DLD1 (cell line): ENCODE measurements around the gene EFTUD2.
"Not testable (repeated sequence)": the region's sequence is repeated elsewhere in the genome, so short reads cannot be mapped to it uniquely, and the experiment has no call there.

Source experiments
- in situ Hi-C: cut with HindIII; loops from 2 replicates; pipeline ENCODE4 v1.10.0; 2017; ENCODE audit warnings: low sequenced_read_pairs

EFTUD2 gene

DNA sequence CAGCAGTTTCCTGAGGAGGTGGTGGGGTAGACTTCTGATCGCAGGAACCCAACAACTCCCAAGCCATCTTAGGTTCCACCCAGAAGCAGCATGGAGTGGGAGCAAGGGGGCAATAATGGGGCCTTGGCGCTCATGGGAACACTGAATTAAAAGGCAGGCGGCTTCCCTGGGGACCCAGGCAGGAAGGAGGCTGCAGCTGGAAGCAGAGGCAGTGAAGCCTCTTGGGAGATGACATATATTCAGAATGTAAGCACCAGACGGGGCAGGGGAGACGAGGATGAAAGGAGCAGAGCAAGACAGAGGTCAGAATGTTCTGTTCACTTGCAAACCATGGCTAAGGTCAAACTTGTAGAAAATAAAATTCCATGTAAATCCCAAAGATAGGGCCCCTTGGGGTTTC is 48.6 kb downstream of the EFTUD2 start:
- in situ Hi-C loops = no loop called here

GRCh38 chr17:44850025-44850424 is 49.2 kb downstream of the EFTUD2 start:
- in situ Hi-C loops = no loop called here

GRCh38 chr17:44848961-44849489 is 50.2 kb downstream of the EFTUD2 start:
- in situ Hi-C loops = no loop called here

- in situ Hi-C loops = no loop called here
Observed at GRCh38 chr17:44848257-44848795, 50.9 kb downstream of the EFTUD2 start.

DNA sequence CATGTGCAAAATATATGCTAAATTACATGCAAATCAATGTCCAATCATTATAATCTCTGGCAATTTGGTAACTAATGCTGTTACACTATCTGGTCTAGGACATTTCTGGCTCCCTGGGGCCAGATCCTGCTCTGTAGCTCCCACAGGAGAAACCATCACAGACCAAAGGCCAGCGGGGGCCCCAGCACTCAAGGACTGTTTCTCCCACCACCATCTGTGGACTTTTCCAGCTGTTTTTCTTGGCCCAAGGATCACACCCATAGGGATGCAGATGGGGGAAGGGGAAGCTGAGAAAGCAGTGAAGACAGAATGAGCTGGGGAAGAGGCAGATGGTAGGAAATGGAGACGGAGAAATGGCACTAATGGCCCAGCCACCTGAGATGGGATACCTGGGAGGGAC is 51.7 kb downstream of the EFTUD2 start, which contains the start of gene HIGD1B:
Gene HIGD1B, plus strand, starts transcription at position 298 of the 400 bp plus-strand sequence. CDS start 270 bp downstream, outside the sequence.
- in situ Hi-C loops = no loop called here

- in situ Hi-C loops = no loop called here
Observed at GRCh38 chr17:44846206-44846605, 53.0 kb downstream of the EFTUD2 start.

- in situ Hi-C loops = no loop called here
Observed at GRCh38 chr17:44844390-44844830, 54.8 kb downstream of the EFTUD2 start.

DNA sequence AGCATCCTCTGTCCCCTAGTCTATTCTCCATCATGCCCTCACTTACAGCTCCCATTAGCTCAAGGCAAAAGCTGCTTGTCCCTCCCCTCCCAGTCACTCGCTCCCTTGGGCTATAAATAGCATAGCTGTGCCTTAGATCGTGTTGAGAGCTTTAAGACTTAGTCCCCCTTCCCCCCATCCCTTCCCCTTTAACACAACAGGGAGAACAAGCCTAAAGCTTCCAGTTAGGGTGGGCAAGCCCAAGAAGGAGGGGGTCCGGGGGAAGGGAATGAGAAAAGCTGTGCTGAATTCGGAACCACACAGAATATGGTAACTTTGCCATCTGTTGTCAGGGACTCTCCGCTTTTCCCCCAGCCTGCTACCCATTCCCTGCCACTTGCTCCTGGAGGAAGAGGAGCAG is 56.5 kb downstream of the EFTUD2 start:
- in situ Hi-C loops = no loop called here

DNA sequence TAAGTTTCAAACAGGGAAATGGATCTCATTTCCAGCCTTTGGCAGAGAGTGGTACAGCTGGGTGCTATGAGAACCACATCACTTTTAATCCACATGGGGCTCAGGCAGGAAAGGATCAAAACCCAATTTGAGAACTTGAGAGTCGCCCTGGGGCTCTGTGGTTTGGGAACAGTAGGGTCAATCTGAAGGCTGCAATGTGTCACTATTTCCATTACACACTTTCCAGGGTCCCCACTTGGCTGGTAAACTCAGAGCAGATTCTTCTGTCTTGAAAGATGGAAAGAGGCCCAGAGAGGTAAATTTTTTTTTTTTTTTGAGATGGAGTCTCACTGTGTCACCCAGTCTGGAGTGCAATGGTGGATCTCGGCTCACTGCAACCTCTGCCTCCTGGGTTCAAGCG is 58.3 kb downstream of the EFTUD2 start:
- in situ Hi-C loops = no loop called here

GRCh38 chr17:44840274-44840673 is 59.0 kb downstream of the EFTUD2 start:
- in situ Hi-C loops = no loop called here

DNA sequence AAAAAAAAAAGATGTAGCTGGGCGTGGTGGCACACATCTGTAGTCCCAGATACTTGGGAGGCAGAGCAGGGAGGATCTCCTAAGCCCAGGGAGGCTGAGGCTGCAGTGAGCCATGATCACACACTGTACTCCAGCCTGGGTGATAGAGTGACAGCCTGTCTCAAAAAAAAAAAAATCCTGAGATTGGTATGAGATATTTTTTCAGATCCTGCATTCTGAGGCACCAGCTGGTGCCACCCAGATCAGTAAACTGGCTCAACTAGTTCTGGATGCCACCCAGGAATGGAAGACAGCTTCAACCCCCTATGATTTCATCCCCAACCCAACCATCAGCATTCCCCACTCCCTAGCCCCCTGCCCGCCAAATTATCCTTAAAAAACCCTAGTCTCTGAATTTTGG is 62.0 kb downstream of the EFTUD2 start:
- in situ Hi-C loops = no loop called here

DNA sequence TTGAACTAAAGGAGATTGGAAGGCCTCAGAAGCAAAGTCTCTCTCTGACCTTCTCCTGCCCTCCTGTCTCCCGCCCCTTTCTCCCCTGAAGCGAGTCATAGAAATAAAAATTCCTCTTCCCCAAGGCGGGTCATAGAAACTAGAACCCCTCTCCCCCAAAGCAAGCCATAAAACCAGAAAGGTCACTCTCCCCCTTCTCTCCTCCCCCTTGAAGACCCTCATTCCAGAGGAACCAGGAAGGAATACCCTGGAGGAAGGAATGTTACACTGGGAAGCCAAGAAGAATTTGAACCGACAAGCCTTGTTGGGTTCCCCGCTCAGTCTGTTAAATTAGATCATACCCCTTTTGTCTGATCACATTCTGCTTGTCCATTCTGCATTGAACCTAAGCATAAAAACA is 66.4 kb downstream of the EFTUD2 start:
- in situ Hi-C loops = no loop called here

DNA sequence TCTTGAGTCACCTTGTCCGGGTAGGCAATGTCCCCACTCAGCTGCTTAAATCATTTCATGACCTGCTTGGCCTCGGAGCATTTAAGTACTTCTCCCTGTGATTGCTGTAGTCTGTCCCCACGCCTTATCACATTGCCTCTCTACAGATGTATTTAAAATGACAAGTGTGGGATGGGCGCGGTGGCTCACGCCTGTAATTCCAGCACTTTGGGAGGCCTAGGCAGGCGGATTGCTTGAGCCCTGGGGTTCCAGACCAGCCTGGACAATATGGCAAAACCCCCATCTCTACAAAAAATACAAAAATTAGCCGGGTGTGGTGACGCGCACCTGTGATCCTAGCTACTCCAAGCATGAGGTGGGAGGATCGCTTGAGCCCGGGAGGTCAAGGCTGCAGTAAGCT is 67.9 kb downstream of the EFTUD2 start:
- in situ Hi-C loops = no loop called here

- in situ Hi-C loops = no loop called here
Observed at GRCh38 chr17:44830359-44831288, 68.6 kb downstream of the EFTUD2 start.

- in situ Hi-C loops = no loop called here
Observed at GRCh38 chr17:44829523-44830358, 69.5 kb downstream of the EFTUD2 start, which contains the start of gene GJC1. GJC1 (minus strand) TSS chr17:44830287; CDS start chr17:44805817, 24,470 bp downstream.

DNA sequence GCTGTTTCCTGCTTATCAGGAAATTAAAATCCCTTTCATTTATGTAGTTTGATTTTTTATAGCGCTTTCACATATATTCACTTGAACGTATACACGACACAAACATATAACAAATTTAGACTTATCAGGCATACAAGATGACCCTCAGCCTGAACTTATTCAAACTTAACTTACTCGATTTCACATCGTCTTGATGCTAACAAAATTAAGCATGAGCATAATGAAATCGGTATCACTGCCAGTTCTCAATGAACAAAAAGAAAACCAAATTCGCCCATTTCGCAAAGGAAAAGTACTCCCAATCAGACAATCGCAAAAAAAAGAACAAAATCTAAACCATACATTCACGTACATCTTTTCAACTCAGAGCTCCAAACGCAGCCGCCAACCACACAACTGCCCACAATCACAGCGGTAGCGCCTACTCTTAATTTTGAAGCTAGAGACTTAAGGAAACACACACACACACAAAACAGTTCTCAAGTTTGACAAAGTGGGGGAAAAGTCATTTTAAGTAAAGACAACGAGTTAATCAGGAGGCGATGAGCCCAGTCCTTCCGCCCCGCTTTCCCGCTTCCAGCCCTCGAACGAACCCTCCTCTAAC is 70.2 kb downstream of the EFTUD2 start:
- in situ Hi-C loops = no loop called here

DNA sequence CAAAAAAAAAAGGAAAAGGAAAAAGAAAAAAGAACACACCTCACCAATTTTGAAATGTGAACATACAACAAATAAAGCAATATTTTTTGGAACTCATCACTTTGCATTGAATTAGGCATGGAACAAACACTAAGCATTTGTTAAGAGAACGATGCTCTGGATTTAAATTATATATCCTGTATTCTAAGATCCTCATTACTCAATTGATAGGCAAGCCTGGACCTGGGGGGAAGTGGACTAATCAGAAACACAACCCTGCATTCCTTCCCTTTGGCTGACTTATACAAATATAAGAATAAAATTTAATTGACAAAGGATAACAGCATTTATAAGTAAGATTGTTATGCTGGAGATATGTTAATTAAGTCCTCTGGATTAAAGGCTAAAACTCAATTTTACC is 71.4 kb downstream of the EFTUD2 start:
- in situ Hi-C loops = no loop called here

DNA sequence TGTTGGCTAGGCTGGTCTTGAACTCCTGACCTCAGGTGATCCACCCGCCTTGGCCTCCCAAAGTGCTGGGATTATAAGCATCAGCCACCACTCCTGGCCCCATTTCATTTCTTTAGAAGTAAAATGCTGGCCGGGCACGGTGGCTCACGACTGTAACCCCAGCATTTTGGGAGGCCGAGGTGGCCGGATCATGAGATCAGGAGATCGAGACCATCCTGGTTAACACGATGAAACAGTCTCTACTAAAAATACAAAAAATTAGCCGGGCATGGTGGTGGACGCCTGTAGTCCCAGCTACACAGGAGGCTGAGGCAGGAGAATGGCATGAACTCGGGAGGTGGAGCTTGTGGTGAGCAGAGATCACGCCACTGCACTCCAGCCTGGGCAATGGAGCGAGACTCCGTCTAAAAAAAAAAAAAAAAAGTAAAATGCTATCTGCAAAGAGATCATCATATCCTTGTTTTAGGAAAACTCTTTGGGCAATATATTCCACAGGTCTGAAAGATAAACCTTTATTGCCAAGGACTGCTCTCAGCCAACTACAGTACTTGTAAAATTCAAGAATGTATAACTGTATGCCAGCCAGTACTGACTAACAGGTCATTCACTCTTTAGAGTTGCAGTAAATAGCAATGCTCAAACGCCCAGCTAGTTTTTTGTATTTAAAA is 73.0 kb downstream of the EFTUD2 start:
- in situ Hi-C loops = no loop called here

DNA sequence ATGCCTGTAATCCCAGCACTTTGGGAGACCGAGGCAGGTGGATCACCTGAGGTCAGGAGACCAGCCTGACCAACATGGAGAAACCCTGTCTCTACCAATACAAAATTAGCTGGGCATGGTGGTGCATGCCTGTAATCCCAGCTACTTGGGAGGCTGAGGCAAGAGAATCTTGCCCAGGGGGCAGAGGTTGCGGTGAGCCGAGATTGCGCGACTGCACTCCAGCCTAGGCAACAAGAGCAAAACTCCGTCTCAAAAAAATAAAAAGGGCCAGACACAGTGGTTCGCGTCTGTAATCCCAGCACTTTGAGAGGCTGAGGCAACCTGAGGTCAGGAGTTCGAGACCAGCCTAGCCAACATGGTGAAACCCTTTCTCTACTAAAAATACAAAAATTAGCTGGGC is 74.0 kb downstream of the EFTUD2 start:
- in situ Hi-C loops = not testable (repeated sequence)

- in situ Hi-C loops = no loop called here
Observed at GRCh38 chr17:44820631-44821212, 78.5 kb downstream of the EFTUD2 start.
